ENCODE results near the gene OCIAD2.

- TF ChIP-seq CTCF (conservative IDR thresholded peaks at IDR 0.05; ENCODE audit: low read length) (0 out of 2 replicates have a peak, but pooled peaks have one; percentile 21), EZH2phosphoT487 (IDR thresholded peaks at IDR 0.05; ENCODE audit: borderline replicate concordance, low read depth, low read length) (no peak)
Observed at GRCh38 chr4:48930654-48931053, 24.1 kb upstream of the OCIAD2 start.
